H9 (cell line): ENCODE measurements around the gene CAPN14. TPM values are rescaled to one million over a fixed set of nuclear protein-coding genes. Genes with fewer than 3 reads are reported as not detected.

Experiments used
- DNase-seq: peaks from one replicate; pipeline ENCODE4 v3.0.0-alpha.2; 2017
- H2AFZ ChIP-seq: one replicate; pipeline ENCODE4 v1.6.1; 2013; ENCODE audit warnings: mild to moderate bottlenecking, low read length, control low read depth, moderate library complexity
- H2AK5ac ChIP-seq: 2 replicates; pipeline ENCODE4 v1.6.1; 2013; ENCODE audit warnings: low read length, control low read depth, mixed read lengths; ENCODE audit not compliant: insufficient read length
- H2BK120ac ChIP-seq: one replicate; pipeline ENCODE4 v1.6.1; 2013; ENCODE audit warnings: low read depth, mild to moderate bottlenecking, low read length, control low read depth, inconsistent platforms; ENCODE audit not compliant: poor library complexity, severe bottlenecking
- H2BK12ac ChIP-seq: 2 replicates; pipeline ENCODE4 v1.6.1; 2013; ENCODE audit warnings: low read length, control low read depth, mixed read lengths, low read depth; ENCODE audit not compliant: insufficient read length
- H2BK15ac ChIP-seq: 2 replicates; pipeline ENCODE4 v1.6.1; 2013; ENCODE audit warnings: low read depth, low read length, control low read depth
- H2BK20ac ChIP-seq: one replicate; pipeline ENCODE4 v1.6.1; 2013; ENCODE audit warnings: low read depth, mild to moderate bottlenecking, low read length, control low read depth, inconsistent platforms; ENCODE audit not compliant: poor library complexity, severe bottlenecking
- H2BK5ac ChIP-seq: 2 replicates; pipeline ENCODE4 v1.6.1; 2013; ENCODE audit warnings: low read length, control low read depth, mixed read lengths; ENCODE audit not compliant: insufficient read length
- H3K14ac ChIP-seq: 2 replicates; pipeline ENCODE4 v1.6.1; 2013; ENCODE audit warnings: low read length, control low read depth; ENCODE audit not compliant: insufficient read depth
- H3K18ac ChIP-seq: 2 replicates; pipeline ENCODE4 v1.6.1; 2013; ENCODE audit warnings: low read depth, mild to moderate bottlenecking, mixed read lengths, low read length, control low read depth; ENCODE audit not compliant: insufficient read length
- H3K23ac ChIP-seq: 2 replicates; pipeline ENCODE4 v1.6.1; 2013; ENCODE audit warnings: low read length, control low read depth, mixed read lengths, low read depth; ENCODE audit not compliant: insufficient read length
- H3K23me2 ChIP-seq: 2 replicates; pipeline ENCODE4 v1.6.1; 2013; ENCODE audit warnings: low read depth, mild to moderate bottlenecking, mixed read lengths, low read length, control low read depth; ENCODE audit not compliant: insufficient read length, poor library complexity, severe bottlenecking
- H3K27ac ChIP-seq: 2 replicates; pipeline ENCODE4 v1.5.1; 2013; ENCODE audit warnings: low read length, control low read depth, mixed read lengths, low read depth; ENCODE audit not compliant: insufficient read length
- H3K27me3 ChIP-seq: 2 replicates; pipeline ENCODE4 v1.6.1; 2013; ENCODE audit warnings: low read length, control low read depth, inconsistent platforms; ENCODE audit not compliant: insufficient read depth
- H3K4ac ChIP-seq: 2 replicates; pipeline ENCODE4 v1.6.1; 2013; ENCODE audit warnings: low read depth, mild to moderate bottlenecking, control low read depth, inconsistent platforms, low read length, moderate library complexity
- H3K4me1 ChIP-seq: 2 replicates; pipeline ENCODE4 v1.6.1; 2013; ENCODE audit warnings: low read length, control low read depth, inconsistent platforms; ENCODE audit not compliant: insufficient read depth
- H3K4me2 ChIP-seq: 2 replicates; pipeline ENCODE4 v1.6.1; 2013; ENCODE audit warnings: low read length, control low read depth, mixed read lengths; ENCODE audit not compliant: insufficient read length, insufficient read depth
- H3K56ac ChIP-seq: 2 replicates; pipeline ENCODE4 v1.6.1; 2013; ENCODE audit warnings: low read depth, mild to moderate bottlenecking, mixed read lengths, low read length, control low read depth; ENCODE audit not compliant: insufficient read length
- H3K79me1 ChIP-seq: 2 replicates; pipeline ENCODE4 v1.6.1; 2013; ENCODE audit warnings: low read depth, mild to moderate bottlenecking, moderate library complexity, low read length, control low read depth, inconsistent platforms; ENCODE audit not compliant: insufficient read depth, poor library complexity, severe bottlenecking
- H3K79me2 ChIP-seq: 2 replicates; pipeline ENCODE4 v1.6.1; 2013; ENCODE audit warnings: low read length, control low read depth, inconsistent platforms; ENCODE audit not compliant: insufficient read depth
- H3K9ac ChIP-seq: 2 replicates; pipeline ENCODE4 v1.6.1; 2013; ENCODE audit warnings: low read length, control low read depth, mixed read lengths; ENCODE audit not compliant: insufficient read length; ENCODE audit errors: extremely low read depth
- H3K9me3 ChIP-seq: one replicate; pipeline ENCODE4 v1.6.1; 2013; ENCODE audit warnings: low read depth, low read length, inconsistent platforms; ENCODE audit not compliant: control insufficient read depth
- H3T11ph ChIP-seq: one replicate; pipeline ENCODE4 v1.6.1; 2013; ENCODE audit warnings: mild to moderate bottlenecking, low read length, control low read depth, inconsistent platforms
- H4K20me1 ChIP-seq: one replicate; pipeline ENCODE4 v1.6.1; 2013; ENCODE audit not compliant: control insufficient read depth, insufficient read length, insufficient read depth
- H4K5ac ChIP-seq: 2 replicates; pipeline ENCODE4 v1.6.1; 2013; ENCODE audit warnings: low read depth, mild to moderate bottlenecking, mixed read lengths, low read length, control low read depth; ENCODE audit not compliant: insufficient read length
- H4K8ac ChIP-seq: replicated peaks from 2 replicates; pipeline ENCODE4 v1.6.1; 2013; ENCODE audit warnings: low read length, control low read depth, mixed read lengths, low read depth; ENCODE audit not compliant: insufficient read length
- H4K91ac ChIP-seq: 2 replicates; pipeline ENCODE4 v1.6.1; 2013; ENCODE audit warnings: low read depth, mild to moderate bottlenecking, moderate library complexity, mixed read lengths, low read length, control low read depth; ENCODE audit not compliant: insufficient read length
- H3K27ac Mint-ChIP-seq, 3 experiments: 2 replicates in 2 of 3; 3 replicates in 1 of 3; pipeline ENCODE4 v1.8.0; 2020 to 2021; ENCODE audit warnings: mixed read lengths in 3 of 3, mild to moderate bottlenecking in 1 of 3, moderate library complexity in 1 of 3
- H3K27me3 Mint-ChIP-seq: 2 replicates; pipeline ENCODE4 v1.8.0; 2021; ENCODE audit warnings: low read depth, mild to moderate bottlenecking, moderate library complexity, mixed read lengths
- H3K36me3 Mint-ChIP-seq, 3 experiments: 2 replicates in 2 of 3; 3 replicates in 1 of 3; pipeline ENCODE4 v1.8.0; 2020 to 2021; ENCODE audit warnings: low read depth in 3 of 3, mixed read lengths in 3 of 3; ENCODE audit not compliant: insufficient read depth in 1 of 3
- H3K4me1 Mint-ChIP-seq, 2 experiments: 2 replicates each; pipeline ENCODE4 v1.8.0; 2020; ENCODE audit warnings: mixed read lengths in 2 of 2
- H3K4me3 Mint-ChIP-seq, 2 experiments: 2 replicates in 1 of 2; 3 replicates in 1 of 2; pipeline ENCODE4 v1.8.0; 2020 to 2021; ENCODE audit warnings: mild to moderate bottlenecking in 2 of 2, mixed read lengths in 2 of 2, moderate library complexity in 1 of 2
- H3K9me3 Mint-ChIP-seq, 2 experiments: 2 replicates in 1 of 2; 3 replicates in 1 of 2; pipeline ENCODE4 v1.8.0; 2020; ENCODE audit warnings: mild to moderate bottlenecking in 2 of 2, mixed read lengths in 2 of 2, moderate library complexity in 1 of 2
- CTCF ChIP-seq: fragments of 200-600 bp; sonication (generic); conservative IDR thresholded peaks from 3 replicates; pipeline ENCODE4 v1.8.0; 2021; ENCODE audit warnings: antibody characterized with exemption, mild to moderate bottlenecking
- whole genome bisulfite sequencing: extraction: QIAGEN DNeasy Blood & Tissue Kit; methylation state at CpG from one replicate; pipeline ENCODE4 v1.1.7; 2013; ENCODE audit warnings: missing lambda C conversion rate, low lambda C conversion rate, mixed read lengths; ENCODE audit not compliant: insufficient read length; ENCODE audit errors: extremely low coverage; 5-methylcytosine and 5-hydroxymethylcytosine counted together
- total RNA-seq: library from RNA; stranded (reverse); gene quantifications from 2 replicates; pipeline ENCODE4 v1.2.1, GENCODE V29; 2021

The CAPN14 gene
- total RNA-seq, 1 experiment from 2014 or later, result 0.09 TPM

GRCh38 chr2:31238126-31238905 lies 21.0 kb upstream of the CAPN14 start:
- Histone ChIP-seq H3K9ac (no peak overlapping the region), H3K4ac (no peak overlapping the region), H3K79me1 (no peaks in the 10 kb centered on the region), H3K27me3 (peaks cover 4% of the 10 kb centered on the region; the same call in 1 of the 2 replicates), H2AK5ac (no peak overlapping the region), H3K9me3 (no peaks in the 10 kb centered on the region), H4K20me1 (peaks cover 3% of the 10 kb centered on the region), H3K23me2 (peaks cover 5% of the 10 kb centered on the region), H4K91ac (no peak overlapping the region), H2BK120ac (no peak overlapping the region), H2BK5ac (no peak overlapping the region), H2BK15ac (no peak overlapping the region), H2AFZ (no peak overlapping the region), H4K5ac (no peak overlapping the region), H3K23ac (no peak overlapping the region), H3K27ac (no peak overlapping the region), H3K18ac (no peak overlapping the region), H3K56ac (no peak overlapping the region), H2BK12ac (no peak overlapping the region), H2BK20ac (no peak overlapping the region), H4K8ac (no peak overlapping the region), H3K4me2 (no peak overlapping the region), H3K79me2 (no peaks in the 10 kb centered on the region), H3K14ac (no peak overlapping the region), H3T11ph (no peak overlapping the region), H3K4me1 (0 out of 2 replicates have a peak, but pooled peaks cover under 1% of the 10 kb centered on the region)
- no CpG with 5 or more reads among the region's 10 CpGs for WGBS
- peak; percentile 8 for DNase-seq
- Mint-ChIP-seq H3K9me3 (no peaks in the 10 kb centered on the region), H3K4me3 (no peak overlapping the region), H3K27me3 (peaks cover 11% of the 10 kb centered on the region), H3K4me1 (peaks cover 13 to 18% of the 10 kb centered on the region in 2 experiments), H3K36me3 (peaks cover 0 to 1% (median 0%) of the 10 kb centered on the region in 3 experiments; a peak in 2 of 7 replicates), H3K27ac (no peak overlapping the region)
- no peak for TF ChIP-seq CTCF
